ENCODE results near the gene HTR3E. TPM values are rescaled to one million over a fixed set of nuclear protein-coding genes. Genes with fewer than 3 reads are reported as not detected.
"Not testable (repeated sequence)": the region's sequence is repeated elsewhere in the genome, so short reads cannot be mapped to it uniquely, and the experiment has no call there.

HTR3E gene
- total RNA-seq, 1 experiment from 2014 or later = not detected

DNA sequence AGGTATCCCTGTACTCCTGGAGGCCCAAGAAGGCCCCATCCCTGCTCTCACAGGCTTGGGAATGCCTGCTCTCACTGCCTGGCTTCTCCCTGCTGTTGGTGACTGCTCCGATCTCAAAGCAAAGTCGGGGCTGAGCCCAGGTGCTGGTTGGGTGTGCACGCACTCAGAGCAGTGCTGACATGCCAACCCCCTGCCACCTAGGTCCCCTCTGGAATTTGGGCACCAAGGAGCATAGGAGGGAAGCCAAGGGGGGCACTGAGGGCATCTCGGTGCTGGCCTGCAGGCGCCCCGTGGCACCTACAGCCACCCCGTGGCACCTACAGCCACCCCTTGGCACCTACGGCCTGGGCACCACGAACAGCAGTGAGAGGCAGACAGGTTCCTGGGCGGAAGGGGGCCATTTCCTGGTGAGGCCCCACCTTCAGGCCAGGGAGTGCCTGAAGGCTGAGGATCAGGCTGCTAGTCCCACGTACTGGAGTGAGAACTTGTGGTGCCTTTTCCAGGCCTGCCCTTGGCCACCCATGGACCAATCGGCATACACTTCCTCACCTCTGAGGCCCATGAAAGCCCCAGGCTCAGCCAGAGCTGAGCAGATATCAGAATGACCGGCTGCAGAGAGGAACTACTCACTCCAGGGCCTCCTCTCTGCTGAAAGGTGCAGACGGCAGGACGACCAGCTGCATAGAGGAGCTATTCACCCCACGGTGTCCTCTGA, 15.6 kb upstream of the HTR3E start:
- no peak for DNase-seq
- Histone ChIP-seq H3K27me3 (ENCODE audit: control insufficient read depth, insufficient read depth, low read length) (no peaks in the 10 kb centered on the region), H3K36me3 (replicated peaks; ENCODE audit: control insufficient read depth, insufficient read depth, low read length) (no peaks in the 10 kb centered on the region), H3K4me3 (ENCODE audit: insufficient read depth, low read depth, low read length) (no peak overlapping the region)

DNA sequence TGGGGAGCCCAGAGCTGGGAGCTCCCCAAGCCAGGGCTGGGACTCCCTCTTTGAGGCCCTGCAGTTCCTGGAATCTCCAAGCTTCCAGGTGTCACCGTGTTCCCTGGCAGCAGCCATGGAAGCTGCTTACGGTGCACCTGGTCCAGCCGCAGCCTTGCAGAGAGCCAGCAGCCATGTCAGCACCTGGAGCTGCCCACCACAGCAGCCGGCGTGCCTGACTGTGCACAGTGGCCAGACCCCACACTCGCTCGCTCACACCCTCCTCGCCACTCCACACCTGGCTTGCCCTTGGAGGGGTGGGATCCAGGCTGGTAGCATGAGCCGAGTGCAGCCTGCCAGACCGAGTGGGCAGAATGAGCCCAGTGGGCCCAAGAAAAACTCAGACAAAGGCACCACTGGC, 14.8 kb upstream of the HTR3E start:
- no peak for DNase-seq
- H3K4me3 ChIP-seq (ENCODE audit: insufficient read depth, low read depth, low read length) = no peak overlapping the region
- no peaks in the 10 kb centered on the region for H3K36me3 ChIP-seq (replicated peaks; ENCODE audit: control insufficient read depth, insufficient read depth, low read length)
- no peaks in the 10 kb centered on the region for H3K27me3 ChIP-seq (ENCODE audit: control insufficient read depth, insufficient read depth, low read length)

DNA sequence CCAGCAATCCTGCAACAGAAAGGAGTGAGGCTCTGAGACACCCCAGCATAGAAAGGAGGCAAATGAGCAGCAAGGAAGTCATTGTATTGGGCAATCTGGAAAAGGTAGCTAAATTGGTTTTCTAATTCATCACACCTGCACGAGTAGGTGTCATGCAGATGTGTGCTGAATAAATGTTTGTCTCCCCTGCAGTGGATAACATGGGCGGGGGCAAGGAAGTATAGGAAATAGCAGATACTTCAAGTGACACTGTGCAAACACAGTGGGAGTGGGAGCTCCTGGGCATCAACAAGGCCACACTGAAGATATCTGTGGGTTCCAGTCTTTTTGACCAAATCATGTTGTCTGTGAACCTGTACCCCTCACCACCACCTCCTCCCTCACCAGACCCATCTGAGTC, 14.4 kb upstream of the HTR3E start:
- Histone ChIP-seq H3K27me3 (ENCODE audit: control insufficient read depth, insufficient read depth, low read length) (no peaks in the 10 kb centered on the region), H3K36me3 (replicated peaks; ENCODE audit: control insufficient read depth, insufficient read depth, low read length) (no peaks in the 10 kb centered on the region), H3K4me3 (ENCODE audit: insufficient read depth, low read depth, low read length) (no peak overlapping the region)
- no peak for DNase-seq

DNA sequence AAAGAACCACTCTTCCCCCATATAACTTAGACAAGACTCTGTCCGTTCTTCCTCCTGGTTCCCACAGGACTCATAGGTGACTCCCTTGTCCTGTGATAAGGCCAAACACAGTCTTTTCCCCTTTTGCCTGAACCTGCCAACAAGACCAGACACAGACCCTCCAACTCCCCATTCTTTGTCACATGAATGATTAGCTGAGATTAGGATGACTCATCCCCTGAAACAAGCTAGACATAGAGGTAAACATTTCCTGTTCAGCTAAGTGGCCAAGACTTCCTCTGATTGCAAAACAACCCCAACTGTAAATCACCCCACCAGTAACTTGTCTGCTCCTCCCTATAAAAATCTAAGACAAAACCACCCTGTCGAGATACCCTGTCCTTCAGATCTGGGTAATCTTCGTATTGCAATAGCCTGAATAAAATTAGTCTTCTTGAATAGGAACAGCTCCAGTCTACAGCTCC, 11.4 kb upstream of the HTR3E start:
- DNase-seq = no peak
- Histone ChIP-seq H3K4me3 (ENCODE audit: insufficient read depth, low read depth, low read length) (no peak overlapping the region), H3K27me3 (ENCODE audit: control insufficient read depth, insufficient read depth, low read length) (no peaks in the 10 kb centered on the region), H3K36me3 (replicated peaks; ENCODE audit: control insufficient read depth, insufficient read depth, low read length) (no peaks in the 10 kb centered on the region)

DNA sequence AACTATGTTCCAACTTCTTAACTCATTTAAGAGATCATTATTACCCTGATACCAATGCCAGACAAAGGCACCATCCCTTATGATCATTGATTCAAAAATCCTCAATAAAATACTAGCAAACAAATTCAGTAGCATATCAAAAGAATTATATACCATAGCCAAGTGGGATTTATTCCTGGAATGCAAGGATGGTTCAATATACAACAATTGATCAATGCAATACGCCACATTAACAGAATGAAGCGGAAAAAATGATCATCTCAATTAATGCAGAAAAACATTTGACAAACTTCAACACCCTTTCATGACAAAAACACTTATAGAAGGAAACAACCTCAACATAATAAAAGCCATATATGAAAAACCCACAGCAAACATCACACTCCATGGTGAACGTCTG, 4.7 kb upstream of the HTR3E start:
- no peak overlapping the region for H3K4me3 ChIP-seq (ENCODE audit: insufficient read depth, low read depth, low read length)
- no peaks in the 10 kb centered on the region for H3K27me3 ChIP-seq (ENCODE audit: control insufficient read depth, insufficient read depth, low read length)
- no peak for DNase-seq
- H3K36me3 ChIP-seq (replicated peaks; ENCODE audit: control insufficient read depth, insufficient read depth, low read length) = no peaks in the 10 kb centered on the region

DNA sequence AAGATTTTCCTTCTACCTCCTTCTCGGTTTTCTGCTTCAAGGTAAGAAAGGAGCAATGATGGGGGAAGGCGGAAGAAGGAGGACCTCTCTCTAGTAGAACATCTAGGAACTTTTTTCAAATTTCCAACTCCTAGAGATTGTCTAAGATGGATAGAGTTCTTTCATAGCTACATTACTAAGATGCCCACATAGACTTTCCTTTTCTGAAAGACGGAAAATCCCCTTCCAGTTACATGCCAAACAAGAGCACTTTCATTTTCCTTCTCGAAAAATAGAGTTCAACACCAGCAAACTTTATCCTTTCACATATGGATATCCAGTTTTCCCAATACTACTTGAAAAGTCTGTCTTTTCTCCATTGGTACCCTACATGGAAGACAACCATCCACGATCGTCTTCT, 692 bp downstream of the HTR3E start:
- no peaks in the 10 kb centered on the region for H3K36me3 ChIP-seq (replicated peaks; ENCODE audit: control insufficient read depth, insufficient read depth, low read length)
- no peak for DNase-seq
- H3K4me3 ChIP-seq (ENCODE audit: insufficient read depth, low read depth, low read length) = no peak overlapping the region
- H3K27me3 ChIP-seq (ENCODE audit: control insufficient read depth, insufficient read depth, low read length) = no peaks in the 10 kb centered on the region

DNA sequence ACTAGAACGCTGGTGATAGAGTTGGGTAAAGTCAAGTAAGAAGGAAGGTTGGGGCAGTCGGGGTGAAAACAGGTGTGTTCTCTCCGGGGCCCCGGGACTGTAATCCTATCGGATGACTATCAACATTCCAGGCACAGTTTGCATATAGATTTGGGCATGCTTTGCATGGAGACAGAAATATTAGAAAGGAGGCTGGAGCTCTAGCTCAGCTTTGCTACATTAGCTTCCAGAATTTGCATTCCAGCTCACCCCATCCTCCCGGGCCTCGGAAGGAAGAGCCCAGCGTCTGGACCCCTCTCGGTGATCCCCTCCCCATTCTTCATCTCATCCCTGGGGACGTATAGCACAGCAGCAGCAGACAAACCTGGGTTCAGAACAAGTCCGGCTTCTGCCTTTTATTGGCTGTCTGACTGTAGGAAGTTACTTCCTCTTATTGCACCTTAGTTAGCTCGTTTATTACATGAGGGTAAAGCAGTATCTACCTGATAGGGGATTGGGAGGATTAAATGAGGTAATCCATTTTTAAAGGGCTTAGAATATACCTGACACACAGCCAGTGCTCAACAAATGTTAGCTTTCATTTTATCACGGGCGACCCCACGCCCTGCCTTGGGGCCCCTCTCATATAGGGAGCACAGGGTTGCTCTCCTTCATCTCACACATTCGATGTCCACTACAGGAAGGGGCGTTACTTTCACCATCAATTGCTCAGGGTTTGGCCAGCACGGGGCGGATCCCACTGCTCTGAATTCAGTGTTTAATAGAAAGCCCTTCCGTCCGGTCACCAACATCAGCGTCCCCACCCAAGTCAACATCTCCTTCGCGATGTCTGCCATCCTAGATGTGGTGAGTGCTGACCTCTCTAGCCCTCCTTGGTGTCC, 3.2 kb downstream of the HTR3E start:
- Histone ChIP-seq H3K4me3 (ENCODE audit: insufficient read depth, low read depth, low read length) (no peak overlapping the region), H3K27me3 (ENCODE audit: control insufficient read depth, insufficient read depth, low read length) (no peaks in the 10 kb centered on the region), H3K36me3 (replicated peaks; ENCODE audit: control insufficient read depth, insufficient read depth, low read length) (no peaks in the 10 kb centered on the region)
- DNase-seq = no peak

DNA sequence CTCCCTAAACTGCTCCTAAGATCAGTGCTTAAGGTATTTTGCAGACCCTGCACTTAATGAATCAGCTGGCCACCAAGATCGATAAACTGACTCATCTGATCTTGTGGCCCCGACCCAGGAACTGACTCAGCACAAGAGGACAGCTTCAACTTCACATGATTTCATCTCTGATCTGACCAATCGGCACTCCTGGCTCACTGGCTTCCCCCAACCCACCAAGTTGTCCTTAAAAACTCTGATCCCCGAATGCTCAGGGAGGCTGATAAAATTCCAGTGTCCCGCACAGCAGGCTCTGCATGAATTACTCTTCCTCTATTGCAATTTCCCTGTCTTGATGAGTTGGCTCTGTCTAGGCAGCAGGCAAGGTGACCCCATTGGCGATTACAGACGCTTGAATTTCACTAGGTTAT, 13.5 kb downstream of the HTR3E start:
- DNase-seq = no peak
- no peaks in the 10 kb centered on the region for H3K36me3 ChIP-seq (replicated peaks; ENCODE audit: control insufficient read depth, insufficient read depth, low read length)
- no peak overlapping the region for H3K4me3 ChIP-seq (ENCODE audit: insufficient read depth, low read depth, low read length)
- H3K27me3 ChIP-seq (ENCODE audit: control insufficient read depth, insufficient read depth, low read length) = no peaks in the 10 kb centered on the region

DNA sequence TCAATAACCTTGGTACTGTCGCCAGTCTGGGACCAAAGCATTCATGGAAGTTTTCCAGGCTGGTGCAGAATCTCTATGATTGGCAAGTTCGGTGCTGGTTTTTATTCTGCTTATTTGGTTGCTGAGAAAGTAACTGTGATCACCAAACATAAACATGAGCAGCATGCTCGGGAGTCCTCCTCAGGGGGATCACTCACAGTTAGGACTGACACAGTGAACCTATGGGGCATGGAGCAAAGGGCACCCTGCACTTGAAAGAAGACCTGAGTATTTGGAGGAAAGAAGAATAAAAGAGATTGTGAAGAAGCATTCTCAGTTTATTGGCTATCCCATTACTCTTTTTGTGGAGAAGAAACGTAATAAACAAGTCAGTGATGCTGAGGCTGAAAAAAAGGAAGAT, 19.2 kb downstream of the HTR3E start:
- H3K4me3 ChIP-seq (ENCODE audit: insufficient read depth, low read depth, low read length) = no peak overlapping the region
- no peak for DNase-seq
- H3K36me3 ChIP-seq (replicated peaks; ENCODE audit: control insufficient read depth, insufficient read depth, low read length) = no peaks in the 10 kb centered on the region
- no peaks in the 10 kb centered on the region; the same call in 1 of the 2 replicates for H3K27me3 ChIP-seq (ENCODE audit: control insufficient read depth, insufficient read depth, low read length)

DNA sequence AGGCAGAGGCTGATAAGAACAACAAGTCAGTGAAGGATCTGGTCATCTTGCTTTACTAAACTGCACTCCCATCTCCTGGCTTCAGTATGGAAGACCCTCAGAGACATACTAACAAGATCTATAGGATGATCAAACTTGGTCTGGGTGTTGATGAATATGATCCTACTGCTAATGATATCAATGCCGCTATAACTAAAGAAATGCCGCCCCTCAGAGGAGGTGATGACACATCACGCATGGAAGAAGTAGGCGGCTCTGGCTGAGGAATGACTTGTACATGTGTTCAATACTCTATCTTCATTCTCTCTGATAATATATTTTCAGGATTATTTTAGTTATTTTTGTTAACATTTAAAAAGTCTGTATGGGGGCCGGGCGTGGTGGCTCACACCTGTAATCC, 20.8 kb downstream of the HTR3E start:
- Histone ChIP-seq H3K4me3 (ENCODE audit: insufficient read depth, low read depth, low read length) (no peak overlapping the region), H3K36me3 (replicated peaks; ENCODE audit: control insufficient read depth, insufficient read depth, low read length) (no peaks in the 10 kb centered on the region), H3K27me3 (ENCODE audit: control insufficient read depth, insufficient read depth, low read length) (no peaks in the 10 kb centered on the region; the same call in 1 of the 2 replicates)
- DNase-seq = no peak

DNA sequence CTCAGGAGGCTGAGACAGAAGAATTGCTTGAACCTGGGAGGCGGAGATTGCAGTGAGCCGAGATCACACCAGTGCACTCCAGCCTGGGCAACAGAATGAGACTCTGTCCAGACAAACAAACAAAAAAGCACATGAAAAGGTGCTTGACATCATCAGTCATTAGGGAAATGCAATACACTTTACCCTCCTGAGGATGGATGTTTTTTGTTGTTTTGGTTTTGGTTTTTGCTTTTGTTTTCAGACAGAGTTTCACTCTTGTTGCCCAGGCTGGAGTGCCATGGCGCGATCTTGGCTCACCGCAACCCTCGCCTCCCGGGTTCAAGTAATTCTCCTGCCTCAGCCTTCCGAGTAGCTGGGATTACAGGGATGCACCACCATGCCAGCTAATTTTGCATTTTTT, 24.2 kb downstream of the HTR3E start:
- not testable (repeated sequence) for H3K36me3 ChIP-seq (replicated peaks; ENCODE audit: control insufficient read depth, insufficient read depth, low read length); H3K27me3 ChIP-seq (ENCODE audit: control insufficient read depth, insufficient read depth, low read length); DNase-seq; H3K4me3 ChIP-seq (ENCODE audit: insufficient read depth, low read depth, low read length)

DNA sequence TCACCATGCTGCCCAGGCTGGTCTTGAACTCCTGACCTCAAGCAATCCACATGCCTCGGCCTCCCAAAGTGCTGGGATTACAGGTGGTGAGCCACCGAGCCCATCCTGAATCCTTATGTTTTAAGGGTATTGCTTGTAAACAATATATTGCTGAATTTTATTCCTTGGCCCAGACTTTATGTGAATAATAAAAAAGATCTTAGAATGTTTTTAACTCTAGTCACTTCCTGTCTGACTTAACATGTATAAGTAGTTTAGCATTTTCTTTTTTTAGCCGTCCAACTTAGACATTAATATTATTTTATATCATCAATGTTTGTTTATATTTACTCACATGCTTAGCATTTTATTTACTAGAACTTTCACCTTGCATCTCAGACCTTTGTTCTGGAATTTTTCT, 29.1 kb downstream of the HTR3E start:
- no peaks in the 10 kb centered on the region for H3K36me3 ChIP-seq (replicated peaks; ENCODE audit: control insufficient read depth, insufficient read depth, low read length)
- H3K4me3 ChIP-seq (ENCODE audit: insufficient read depth, low read depth, low read length) = no peak overlapping the region
- no peak for DNase-seq
- no peaks in the 10 kb centered on the region for H3K27me3 ChIP-seq (ENCODE audit: control insufficient read depth, insufficient read depth, low read length)

DNA sequence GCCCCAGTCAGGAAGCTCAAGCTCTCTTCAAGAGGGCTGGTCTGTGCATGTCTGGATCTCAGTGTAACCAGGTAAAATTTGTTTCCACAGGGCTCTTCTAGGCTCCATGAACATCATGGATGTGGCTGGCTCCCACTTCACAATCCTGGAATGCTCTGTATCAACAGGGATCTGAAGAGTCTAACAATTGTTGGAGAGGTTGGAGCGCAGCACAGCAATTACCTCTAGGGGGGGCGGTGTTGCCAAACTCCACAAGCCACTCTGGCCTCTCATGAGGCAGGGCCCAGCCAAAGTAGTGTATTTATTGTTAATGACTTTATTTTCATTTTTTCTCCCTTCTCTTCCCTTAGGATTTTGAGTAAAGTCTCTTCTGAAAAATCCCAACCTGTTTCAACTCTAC, 32.1 kb downstream of the HTR3E start:
- Histone ChIP-seq H3K27me3 (ENCODE audit: control insufficient read depth, insufficient read depth, low read length) (no peaks in the 10 kb centered on the region), H3K4me3 (ENCODE audit: insufficient read depth, low read depth, low read length) (no peak overlapping the region), H3K36me3 (replicated peaks; ENCODE audit: control insufficient read depth, insufficient read depth, low read length) (no peaks in the 10 kb centered on the region)
- peak; percentile 73 for DNase-seq

DNA sequence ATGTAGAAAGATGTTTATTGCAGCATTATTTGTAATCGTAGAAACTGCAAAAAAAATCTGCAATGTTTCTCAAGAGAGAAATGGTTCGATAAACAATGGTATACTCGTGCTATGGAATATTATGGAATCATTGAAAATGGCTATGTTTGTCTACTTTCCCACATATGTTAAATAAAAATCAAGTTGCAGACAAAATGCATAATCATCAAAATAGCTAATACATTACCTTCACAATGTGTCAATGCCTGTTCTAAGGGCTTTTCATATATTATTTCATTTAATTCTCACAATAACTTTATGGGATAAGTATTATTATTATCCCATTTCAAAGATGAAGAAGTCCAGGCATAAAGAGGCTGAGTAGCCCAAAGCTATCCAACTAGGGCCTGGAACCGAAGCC, 36.1 kb downstream of the HTR3E start:
- Histone ChIP-seq H3K27me3 (ENCODE audit: control insufficient read depth, insufficient read depth, low read length) (no peaks in the 10 kb centered on the region), H3K36me3 (replicated peaks; ENCODE audit: control insufficient read depth, insufficient read depth, low read length) (peaks cover under 1% of the 10 kb centered on the region; the same call in 1 of the 2 replicates), H3K4me3 (ENCODE audit: insufficient read depth, low read depth, low read length) (no peak overlapping the region)
- DNase-seq = no peak
